MM.1S (cell line): Measurements from ENCODE around the gene TULP3.

Experiments
- CTCF ChIP-seq: fragments of 300-600 bp; sonication (generic); IDR thresholded peaks from 2 replicates; pipeline ENCODE4 v1.5.1; 2016; ENCODE audit warnings: antibody characterized with exemption, low read length, mixed read lengths
- EZH2 ChIP-seq: fragments of 300-600 bp; sonication (generic); optimal IDR thresholded peaks from 2 replicates; pipeline ENCODE3; 2017; ENCODE audit warnings: low read depth, mild to moderate bottlenecking, antibody characterized with exemption, low read length, mixed read lengths
- EZH2phosphoT487 ChIP-seq: fragments of 300-600 bp; sonication (generic); IDR thresholded peaks from 2 replicates; pipeline ENCODE4 v1.6.1; 2018; ENCODE audit warnings: antibody characterized with exemption, low read length

DNA sequence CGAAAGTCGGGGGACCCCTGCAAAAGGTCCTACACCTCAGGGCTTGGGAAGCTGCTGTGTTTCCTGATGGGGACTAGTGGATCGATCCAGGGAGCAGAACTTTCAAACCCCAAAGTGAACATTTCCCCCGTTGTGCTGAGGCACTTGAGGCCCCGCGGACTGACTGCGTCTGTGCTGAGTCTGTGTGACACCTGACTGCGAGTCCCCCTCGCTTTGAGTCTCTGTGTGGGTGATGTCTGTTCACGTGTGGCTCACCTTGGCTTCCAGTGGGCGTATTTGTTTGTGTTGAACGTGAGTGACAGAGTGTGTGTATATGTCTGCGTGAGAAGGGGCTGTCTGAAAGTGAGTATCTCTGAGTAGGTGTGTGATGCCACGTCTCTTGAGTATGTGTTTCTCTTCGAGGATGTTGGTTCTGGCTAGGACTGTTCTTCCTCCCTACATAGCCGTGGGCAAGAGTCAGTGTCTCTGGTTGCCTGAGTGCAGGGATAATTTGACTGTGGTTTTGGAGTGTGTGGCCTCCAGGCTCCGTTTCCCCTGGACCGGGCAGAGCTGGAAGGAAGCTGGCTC, 69.8 kb downstream of the TULP3 start:
- TF ChIP-seq CTCF (no peak), EZH2phosphoT487 (no peak), EZH2 (no peak)
